ENCODE measurements around the gene SPPL2C. TPM values are rescaled to one million over a fixed set of nuclear protein-coding genes. Genes with fewer than 3 reads are reported as not detected.
"Not testable (repeated sequence)": the region's sequence is repeated elsewhere in the genome, so short reads cannot be mapped to it uniquely, and the experiment has no call there.

SPPL2C gene
- total RNA-seq, 3 donors from 2014 or later = not detected

DNA sequence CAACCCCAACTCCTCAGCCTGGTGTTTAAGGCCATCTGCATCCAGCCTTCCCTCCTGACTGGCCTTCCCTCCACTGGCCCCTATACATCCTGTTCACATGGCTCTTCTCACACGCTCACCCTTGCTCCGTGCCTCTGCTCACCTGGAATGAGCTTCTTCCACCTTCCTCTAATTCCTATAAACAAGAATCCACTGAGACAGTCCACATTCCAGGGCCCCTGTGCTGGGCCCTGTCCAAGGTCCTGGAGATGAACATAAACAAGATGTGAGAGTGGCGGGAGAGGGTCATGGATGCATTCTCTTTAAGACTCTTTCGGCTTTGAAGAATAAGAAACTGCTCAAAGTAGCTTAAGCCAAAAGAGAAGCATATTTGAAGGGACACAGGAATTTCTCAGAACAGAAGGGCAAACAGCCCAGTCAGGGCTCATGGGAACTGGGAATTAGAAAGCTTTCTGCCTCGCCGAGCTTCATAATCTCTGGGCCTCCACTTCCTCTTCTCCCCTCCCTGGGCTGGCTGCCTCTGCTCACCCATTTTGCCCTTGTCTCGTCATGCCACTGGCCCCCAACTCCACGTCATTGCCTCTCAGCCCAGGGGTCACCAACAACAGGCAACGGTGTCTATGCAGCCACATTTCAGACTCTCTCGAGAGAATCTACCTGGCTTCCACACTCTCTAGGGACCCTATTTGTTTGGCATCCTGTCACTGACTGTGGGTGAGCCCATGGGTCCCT lies 13.5 kb downstream of the SPPL2C start:
- H3K27me3 ChIP-seq = no peaks in the 10 kb centered on the region

DNA sequence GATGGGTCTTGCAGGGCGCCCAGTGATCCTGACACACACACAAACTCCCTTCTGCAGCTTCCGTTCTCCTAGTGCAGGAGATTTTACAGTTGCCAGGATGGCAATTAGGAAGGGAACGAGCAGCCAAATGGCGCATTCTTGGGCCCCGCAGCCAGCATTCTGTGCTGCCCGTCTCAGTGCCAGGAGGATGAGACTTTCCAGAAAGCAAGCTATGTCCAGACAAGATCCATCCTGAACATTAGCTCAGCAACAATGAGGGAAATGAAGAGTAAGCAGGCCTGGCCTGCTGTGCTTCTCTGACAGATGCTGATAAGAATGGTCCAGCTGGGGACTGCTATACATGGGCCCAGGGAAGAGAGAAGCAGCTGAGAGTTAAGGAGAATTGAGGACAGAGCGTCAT lies 16.5 kb downstream of the SPPL2C start:
- H3K4me3 ChIP-seq = no peak overlapping the region
- intact Hi-C loops (cut with DNase I; ENCODE audit: low total_unique reads) = no loop called here
- H3K9me3 ChIP-seq = no peaks in the 10 kb centered on the region
- H3K4me1 ChIP-seq = no peaks in the 10 kb centered on the region
- no peak for DNase-seq (ENCODE audit: low spot score in 2 of 2)
- TF ChIP-seq, protein P1, sequence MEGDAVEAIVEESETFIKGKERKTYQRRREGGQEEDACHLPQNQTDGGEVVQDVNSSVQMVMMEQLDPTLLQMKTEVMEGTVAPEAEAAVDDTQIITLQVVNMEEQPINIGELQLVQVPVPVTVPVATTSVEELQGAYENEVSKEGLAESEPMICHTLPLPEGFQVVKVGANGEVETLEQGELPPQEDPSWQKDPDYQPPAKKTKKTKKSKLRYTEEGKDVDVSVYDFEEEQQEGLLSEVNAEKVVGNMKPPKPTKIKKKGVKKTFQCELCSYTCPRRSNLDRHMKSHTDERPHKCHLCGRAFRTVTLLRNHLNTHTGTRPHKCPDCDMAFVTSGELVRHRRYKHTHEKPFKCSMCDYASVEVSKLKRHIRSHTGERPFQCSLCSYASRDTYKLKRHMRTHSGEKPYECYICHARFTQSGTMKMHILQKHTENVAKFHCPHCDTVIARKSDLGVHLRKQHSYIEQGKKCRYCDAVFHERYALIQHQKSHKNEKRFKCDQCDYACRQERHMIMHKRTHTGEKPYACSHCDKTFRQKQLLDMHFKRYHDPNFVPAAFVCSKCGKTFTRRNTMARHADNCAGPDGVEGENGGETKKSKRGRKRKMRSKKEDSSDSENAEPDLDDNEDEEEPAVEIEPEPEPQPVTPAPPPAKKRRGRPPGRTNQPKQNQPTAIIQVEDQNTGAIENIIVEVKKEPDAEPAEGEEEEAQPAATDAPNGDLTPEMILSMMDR (IDR thresholded peaks at IDR 0.05) = no peak
- TF ChIP-seq POLR2A (IDR thresholded peaks at IDR 0.05) = no peak
- no peaks in the 10 kb centered on the region for H3K27me3 ChIP-seq
- H3K36me3 ChIP-seq = no peaks in the 10 kb centered on the region
- no peak overlapping the region for H3K27ac ChIP-seq

More for the DNA sequence above, 13.5 kb downstream of the SPPL2C start:
- H3K27ac ChIP-seq = no peak overlapping the region
- intact Hi-C loops (cut with DNase I; ENCODE audit: low total_unique reads) = loop anchor here (5.0 to 10.0 kb wide), 2 partner anchors 103 to 1446 kb away; no protein-coding TSS in a partner anchor
- no peaks in the 10 kb centered on the region for H3K4me1 ChIP-seq
- H3K36me3 ChIP-seq = no peaks in the 10 kb centered on the region
- DNase-seq (ENCODE audit: low spot score in 2 of 2) = no peak
- no peak overlapping the region for H3K4me3 ChIP-seq
- TF ChIP-seq, protein P1 (IDR thresholded peaks at IDR 0.05) = no peak
- no peak for TF ChIP-seq POLR2A (IDR thresholded peaks at IDR 0.05)
- TF ChIP-seq POLR2AphosphoS5 (IDR thresholded peaks at IDR 0.05) = no peak
- H3K9me3 ChIP-seq = no peaks in the 10 kb centered on the region

DNA sequence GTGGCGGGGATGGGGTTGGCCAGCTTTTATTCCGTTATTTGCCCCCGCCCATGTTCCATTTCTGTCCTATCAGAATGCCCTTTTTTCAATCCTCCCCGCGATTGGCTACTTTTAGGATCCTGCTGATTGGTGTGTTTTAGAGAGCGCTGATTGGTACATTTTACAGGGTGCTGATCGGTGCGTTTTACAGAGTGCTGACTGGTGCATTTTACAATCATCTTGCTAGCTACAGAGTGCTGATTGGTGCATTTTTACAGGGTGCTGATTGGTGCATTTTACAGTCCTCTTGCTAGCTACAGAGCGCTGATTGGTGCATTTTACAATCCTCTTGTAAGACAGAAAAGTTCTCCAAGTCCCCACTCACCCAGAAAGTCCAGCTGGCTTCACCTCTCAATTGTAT lies 17.4 kb downstream of the SPPL2C start:
- H3K36me3 ChIP-seq; H3K27me3 ChIP-seq; DNase-seq (ENCODE audit: low spot score in 2 of 2); H3K27ac ChIP-seq; H3K4me3 ChIP-seq; H3K4me1 ChIP-seq; intact Hi-C loops (cut with DNase I; ENCODE audit: low total_unique reads); H3K9me3 ChIP-seq: not testable (repeated sequence)

DNA sequence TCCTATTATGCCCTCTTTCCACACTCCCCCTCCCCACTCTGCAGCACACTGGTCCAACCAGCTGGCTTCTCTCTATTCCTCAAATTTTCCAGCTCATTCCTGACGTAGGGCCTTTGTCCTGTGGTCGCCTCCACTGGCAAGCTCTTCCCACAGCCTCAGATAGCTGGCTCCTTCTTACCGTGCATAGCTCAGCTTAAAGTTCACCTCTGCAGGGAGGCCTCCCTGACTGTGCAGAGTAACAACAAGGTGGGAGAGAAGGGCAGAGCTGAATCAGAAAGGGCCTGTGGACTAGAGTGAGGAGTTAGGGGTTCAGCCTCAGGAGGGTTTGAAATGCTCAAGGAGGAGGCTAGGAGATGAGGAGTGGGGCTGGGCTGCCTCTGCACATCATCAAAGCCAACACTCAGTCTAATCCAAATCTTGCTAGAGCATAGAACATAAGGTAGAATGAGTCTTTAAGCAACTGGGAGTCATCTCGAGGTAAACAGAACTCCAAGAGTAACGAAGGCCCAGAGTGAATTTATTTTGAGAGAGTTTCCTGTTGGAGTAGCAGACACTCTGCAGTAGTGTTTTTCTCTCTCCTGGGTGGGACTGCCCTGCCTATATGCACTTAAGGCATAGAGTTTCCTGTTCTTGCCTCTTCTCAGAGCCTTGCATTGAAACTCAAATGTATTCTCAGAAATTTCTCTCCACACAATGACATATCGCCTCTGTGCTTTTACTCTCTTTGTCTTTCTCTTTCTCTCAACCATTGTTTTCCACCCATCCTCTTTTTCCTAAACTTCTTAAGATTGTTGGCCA lies 19.4 kb downstream of the SPPL2C start:
- Histone ChIP-seq H3K27me3 (no peaks in the 10 kb centered on the region), H3K4me1 (no peaks in the 10 kb centered on the region), H3K4me3 (no peak overlapping the region), H3K27ac (no peak overlapping the region), H3K9me3 (no peaks in the 10 kb centered on the region), H3K36me3 (no peaks in the 10 kb centered on the region)
- intact Hi-C loops (cut with DNase I; ENCODE audit: low total_unique reads) = no loop called here
- no peak for TF ChIP-seq POLR2AphosphoS5 (IDR thresholded peaks at IDR 0.05)
- TF ChIP-seq, protein P1 (IDR thresholded peaks at IDR 0.05) = no peak
- TF ChIP-seq POLR2A (IDR thresholded peaks at IDR 0.05) = no peak
- DNase-seq (ENCODE audit: low spot score in 2 of 2) = no peak

DNA sequence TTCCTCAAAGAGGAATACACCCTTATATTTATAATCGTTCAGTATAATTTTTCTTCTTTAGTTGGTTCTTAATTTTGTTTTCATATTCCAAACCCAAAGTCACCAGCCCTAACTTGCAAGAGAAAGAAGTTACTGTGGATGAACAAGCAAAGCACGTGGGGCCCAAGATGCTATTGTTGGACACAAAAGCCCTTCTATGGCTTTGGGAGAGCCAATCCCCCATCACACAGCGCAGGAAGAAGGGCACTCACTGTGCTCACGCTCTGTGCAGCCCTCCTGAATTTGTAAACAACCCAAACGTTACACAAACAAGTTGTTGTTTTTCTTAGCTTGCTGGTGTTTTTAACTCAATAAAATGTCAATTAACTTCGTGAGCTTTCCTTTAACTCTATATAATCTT lies 22.5 kb downstream of the SPPL2C start:
- Histone ChIP-seq H3K27me3 (no peaks in the 10 kb centered on the region), H3K4me1 (no peaks in the 10 kb centered on the region), H3K27ac (no peak overlapping the region), H3K4me3 (no peak overlapping the region), H3K9me3 (no peaks in the 10 kb centered on the region), H3K36me3 (no peaks in the 10 kb centered on the region)
- TF ChIP-seq, protein P1 (IDR thresholded peaks at IDR 0.05) = no peak
- TF ChIP-seq POLR2A (IDR thresholded peaks at IDR 0.05) (no peak), POLR2AphosphoS5 (IDR thresholded peaks at IDR 0.05) (no peak)
- DNase-seq (ENCODE audit: low spot score in 2 of 2) = no peak
- intact Hi-C loops (cut with DNase I; ENCODE audit: low total_unique reads) = no loop called here

Measured in breast epithelium (tissue), 4 donors.